ENCODE results near the gene KIF26B.

- TF ChIP-seq, protein P1, sequence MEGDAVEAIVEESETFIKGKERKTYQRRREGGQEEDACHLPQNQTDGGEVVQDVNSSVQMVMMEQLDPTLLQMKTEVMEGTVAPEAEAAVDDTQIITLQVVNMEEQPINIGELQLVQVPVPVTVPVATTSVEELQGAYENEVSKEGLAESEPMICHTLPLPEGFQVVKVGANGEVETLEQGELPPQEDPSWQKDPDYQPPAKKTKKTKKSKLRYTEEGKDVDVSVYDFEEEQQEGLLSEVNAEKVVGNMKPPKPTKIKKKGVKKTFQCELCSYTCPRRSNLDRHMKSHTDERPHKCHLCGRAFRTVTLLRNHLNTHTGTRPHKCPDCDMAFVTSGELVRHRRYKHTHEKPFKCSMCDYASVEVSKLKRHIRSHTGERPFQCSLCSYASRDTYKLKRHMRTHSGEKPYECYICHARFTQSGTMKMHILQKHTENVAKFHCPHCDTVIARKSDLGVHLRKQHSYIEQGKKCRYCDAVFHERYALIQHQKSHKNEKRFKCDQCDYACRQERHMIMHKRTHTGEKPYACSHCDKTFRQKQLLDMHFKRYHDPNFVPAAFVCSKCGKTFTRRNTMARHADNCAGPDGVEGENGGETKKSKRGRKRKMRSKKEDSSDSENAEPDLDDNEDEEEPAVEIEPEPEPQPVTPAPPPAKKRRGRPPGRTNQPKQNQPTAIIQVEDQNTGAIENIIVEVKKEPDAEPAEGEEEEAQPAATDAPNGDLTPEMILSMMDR (IDR thresholded peaks at IDR 0.05) = no peak
- TF ChIP-seq EP300 (IDR thresholded peaks at IDR 0.05) = no peak
- no peak for TF ChIP-seq POLR2A (IDR thresholded peaks at IDR 0.05)
Observed at GRCh38 chr1:245691897-245692296, 537.1 kb downstream of the KIF26B start.

All from tibial nerve (tissue), 4 donors.